Measurements from ENCODE around the gene CEP41. TPM values are rescaled to one million over a fixed set of nuclear protein-coding genes. Genes with fewer than 3 reads are reported as not detected.

The CEP41 gene
- total and polyA plus RNA-seq, 12 donors, result 2.2 to 6.3 (median 4.7) TPM

- no peak for DNase-seq
- no peak overlapping the region for H3K4me3 ChIP-seq
- no peak overlapping the region for H3K27ac ChIP-seq
- H3K9me3 ChIP-seq, result peaks cover 0 to 17% (median 5%) of the 10 kb centered on the region in 11 donors
- H3K27me3 ChIP-seq, result peaks cover 0 to under 1% (median 0%) of the 10 kb centered on the region in 7 donors
- WGBS, 2 donors, result 76 to 77% methylated on average over 9 of the region's 9 CpGs
- no peaks in the 10 kb centered on the region for H3K36me3 ChIP-seq
- no peak for ATAC-seq
- peaks cover 0 to 10% (median 0%) of the 10 kb centered on the region in 9 donors for H3K4me1 ChIP-seq
- intact Hi-C loops (cut with DNase I), result no loop called here
- TF ChIP-seq CTCF (IDR thresholded peaks at IDR 0.05), result no peak
Measured at GRCh38 chr7:130476297-130477150, 35.7 kb upstream of the CEP41 start.

- ATAC-seq, result no peak
- no peak overlapping the region for H3K27ac ChIP-seq
- H3K27me3 ChIP-seq, result no peaks in the 10 kb centered on the region
- H3K9me3 ChIP-seq, result peaks cover 0 to 17% (median 5%) of the 10 kb centered on the region in 11 donors
- no peak for TF ChIP-seq CTCF (IDR thresholded peaks at IDR 0.05)
- no peak overlapping the region for H3K4me3 ChIP-seq
- H3K36me3 ChIP-seq, result no peaks in the 10 kb centered on the region
- no peak for DNase-seq
- H3K4me1 ChIP-seq, result peaks cover 0 to 10% (median 0%) of the 10 kb centered on the region in 9 donors
- intact Hi-C loops (cut with DNase I), result no loop called here
- 74 to 80% methylated on average over 7 of the region's 7 CpGs for WGBS, 2 donors
Measured at GRCh38 chr7:130475776-130476175, 35.0 kb upstream of the CEP41 start.

- H3K36me3 ChIP-seq, result no peaks in the 10 kb centered on the region
- intact Hi-C loops (cut with DNase I), result no loop called here
- ATAC-seq, result peak in 1 of 8 donors; percentile 29
- TF ChIP-seq CTCF (IDR thresholded peaks at IDR 0.05), result no peak
- peaks cover 0 to 16% (median 5%) of the 10 kb centered on the region in 11 donors for H3K9me3 ChIP-seq
- 86 to 88% methylated on average over 4 of the region's 4 CpGs for WGBS, 2 donors
- peaks cover 0 to 10% (median 0%) of the 10 kb centered on the region in 9 donors for H3K4me1 ChIP-seq
- no peak overlapping the region for H3K4me3 ChIP-seq
- no peaks in the 10 kb centered on the region for H3K27me3 ChIP-seq
- DNase-seq, result no peak
- peak overlapping the region in 1 of 10 donors; percentile 67 for H3K27ac ChIP-seq
Measured at GRCh38 chr7:130473876-130474275, 33.1 kb upstream of the CEP41 start.

- no peak for TF ChIP-seq CTCF (IDR thresholded peaks at IDR 0.05)
- Histone ChIP-seq H3K27me3 (no peaks in the 10 kb centered on the region), H3K27ac (peak overlapping the region in 1 of 10 donors; percentile 67), H3K9me3 (peaks cover 0 to 11% (median 5%) of the 10 kb centered on the region in 11 donors), H3K4me3 (no peak overlapping the region), H3K36me3 (no peaks in the 10 kb centered on the region), H3K4me1 (peaks cover 0 to 10% (median 0%) of the 10 kb centered on the region in 9 donors)
- ATAC-seq (peak in 2 of 8 donors; percentile 16 to 25), DNase-seq (no peak)
- intact Hi-C loops (cut with DNase I), result no loop called here
Measured at GRCh38 chr7:130473289-130473688, 32.5 kb upstream of the CEP41 start.

Data from heart right ventricle (tissue), 16 donors.